ENCODE measurements around the gene PNPLA5.

The PNPLA5 gene

GRCh38 chr22:43853328-43853931 lies 38.4 kb downstream of the PNPLA5 start:
- TF ChIP-seq CTCF (IDR thresholded peaks at IDR 0.05; ENCODE audit: low read depth, low read length) = no peak
- no peak for DNase-seq (ENCODE audit: low read depth, low spot score)
- no peak overlapping the region for H3K4me3 ChIP-seq (ENCODE audit: low read depth, low read length)
- in situ Hi-C loops (cut with HindIII; ENCODE audit: low sequenced_read_pairs) = no loop called here

- no peak overlapping the region for H3K4me3 ChIP-seq (ENCODE audit: low read depth, low read length)
- in situ Hi-C loops (cut with HindIII; ENCODE audit: low sequenced_read_pairs) = no loop called here
- DNase-seq (ENCODE audit: low read depth, low spot score) = no peak
- no peak for TF ChIP-seq CTCF (IDR thresholded peaks at IDR 0.05; ENCODE audit: low read depth, low read length)
Measured at GRCh38 chr22:43852573-43853327, 39.1 kb downstream of the PNPLA5 start.

- no peak for DNase-seq (ENCODE audit: low read depth, low spot score)
- in situ Hi-C loops (cut with HindIII; ENCODE audit: low sequenced_read_pairs) = no loop called here
- H3K4me3 ChIP-seq (ENCODE audit: low read depth, low read length) = no peak overlapping the region
- TF ChIP-seq CTCF (IDR thresholded peaks at IDR 0.05; ENCODE audit: low read depth, low read length) = no peak
Measured at GRCh38 chr22:43851979-43852307, 39.9 kb downstream of the PNPLA5 start.

GRCh38 chr22:43851058-43851978 lies 40.5 kb downstream of the PNPLA5 start:
- TF ChIP-seq CTCF (IDR thresholded peaks at IDR 0.05; ENCODE audit: low read depth, low read length) = no peak
- in situ Hi-C loops (cut with HindIII; ENCODE audit: low sequenced_read_pairs) = no loop called here
- no peak for DNase-seq (ENCODE audit: low read depth, low spot score)
- no peak overlapping the region for H3K4me3 ChIP-seq (ENCODE audit: low read depth, low read length)

- TF ChIP-seq CTCF (IDR thresholded peaks at IDR 0.05; ENCODE audit: low read depth, low read length) = no peak
- DNase-seq (ENCODE audit: low read depth, low spot score) = no peak
- in situ Hi-C loops (cut with HindIII; ENCODE audit: low sequenced_read_pairs) = no loop called here
- H3K4me3 ChIP-seq (ENCODE audit: low read depth, low read length) = no peak overlapping the region
Measured at GRCh38 chr22:43850529-43850928, 41.3 kb downstream of the PNPLA5 start.

- in situ Hi-C loops (cut with HindIII; ENCODE audit: low sequenced_read_pairs) = no loop called here
- TF ChIP-seq CTCF (IDR thresholded peaks at IDR 0.05; ENCODE audit: low read depth, low read length) = no peak
Measured at GRCh38 chr22:43849731-43850130, 42.1 kb downstream of the PNPLA5 start.

More at GRCh38 chr22:43849731-43850130, 42.1 kb downstream of the PNPLA5 start:
- H3K4me3 ChIP-seq (ENCODE audit: low read depth, low read length) = no peak overlapping the region
- no peak for DNase-seq (ENCODE audit: low read depth, low spot score)

Data from astrocyte of the spinal cord (primary cell).